ENCODE measurements around the gene EEFSEC.

Gene EEFSEC

DNA sequence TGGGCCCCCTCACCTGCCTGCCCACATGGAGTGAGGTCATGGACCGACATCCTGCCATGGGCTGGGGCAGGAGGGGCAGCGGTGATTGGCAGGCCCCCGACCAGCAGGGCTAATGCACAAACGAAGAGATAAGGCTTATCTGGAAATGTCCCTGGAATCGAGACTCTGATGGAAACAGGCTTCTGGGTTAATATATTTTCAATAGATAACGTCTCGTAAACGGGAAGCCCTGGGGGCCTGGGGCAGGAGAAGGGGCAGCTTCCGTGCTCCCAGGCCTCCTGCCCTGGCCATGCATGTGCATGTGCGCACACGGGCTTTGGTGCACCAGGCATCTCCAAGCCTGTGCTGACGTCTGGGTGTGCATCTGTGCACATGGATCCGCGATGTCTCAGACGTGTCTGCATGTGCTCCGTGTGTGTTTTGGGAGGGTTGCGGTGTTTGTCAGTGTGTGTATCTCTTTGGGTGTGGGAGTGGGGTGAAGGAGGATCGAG lies 258.3 kb downstream of the EEFSEC start:
- H3K4me3 ChIP-seq (ENCODE audit: low read depth, low read length): no peak overlapping the region
- TF ChIP-seq, protein P1, sequence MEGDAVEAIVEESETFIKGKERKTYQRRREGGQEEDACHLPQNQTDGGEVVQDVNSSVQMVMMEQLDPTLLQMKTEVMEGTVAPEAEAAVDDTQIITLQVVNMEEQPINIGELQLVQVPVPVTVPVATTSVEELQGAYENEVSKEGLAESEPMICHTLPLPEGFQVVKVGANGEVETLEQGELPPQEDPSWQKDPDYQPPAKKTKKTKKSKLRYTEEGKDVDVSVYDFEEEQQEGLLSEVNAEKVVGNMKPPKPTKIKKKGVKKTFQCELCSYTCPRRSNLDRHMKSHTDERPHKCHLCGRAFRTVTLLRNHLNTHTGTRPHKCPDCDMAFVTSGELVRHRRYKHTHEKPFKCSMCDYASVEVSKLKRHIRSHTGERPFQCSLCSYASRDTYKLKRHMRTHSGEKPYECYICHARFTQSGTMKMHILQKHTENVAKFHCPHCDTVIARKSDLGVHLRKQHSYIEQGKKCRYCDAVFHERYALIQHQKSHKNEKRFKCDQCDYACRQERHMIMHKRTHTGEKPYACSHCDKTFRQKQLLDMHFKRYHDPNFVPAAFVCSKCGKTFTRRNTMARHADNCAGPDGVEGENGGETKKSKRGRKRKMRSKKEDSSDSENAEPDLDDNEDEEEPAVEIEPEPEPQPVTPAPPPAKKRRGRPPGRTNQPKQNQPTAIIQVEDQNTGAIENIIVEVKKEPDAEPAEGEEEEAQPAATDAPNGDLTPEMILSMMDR (IDR thresholded peaks at IDR 0.05; ENCODE audit: low read depth, low read length): no peak
- no peak for TF ChIP-seq POLR2A (IDR thresholded peaks at IDR 0.05; ENCODE audit: extremely low read depth, insufficient read length)
- TF ChIP-seq, protein P2, sequence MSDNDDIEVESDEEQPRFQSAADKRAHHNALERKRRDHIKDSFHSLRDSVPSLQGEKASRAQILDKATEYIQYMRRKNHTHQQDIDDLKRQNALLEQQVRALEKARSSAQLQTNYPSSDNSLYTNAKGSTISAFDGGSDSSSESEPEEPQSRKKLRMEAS (IDR thresholded peaks at IDR 0.05; ENCODE audit: low read depth, low read length): no peak
- TF ChIP-seq MYC (IDR thresholded peaks at IDR 0.05; ENCODE audit: low read depth, low read length): no peak
- no peak for DNase-seq (ENCODE audit: low read depth)

DNA sequence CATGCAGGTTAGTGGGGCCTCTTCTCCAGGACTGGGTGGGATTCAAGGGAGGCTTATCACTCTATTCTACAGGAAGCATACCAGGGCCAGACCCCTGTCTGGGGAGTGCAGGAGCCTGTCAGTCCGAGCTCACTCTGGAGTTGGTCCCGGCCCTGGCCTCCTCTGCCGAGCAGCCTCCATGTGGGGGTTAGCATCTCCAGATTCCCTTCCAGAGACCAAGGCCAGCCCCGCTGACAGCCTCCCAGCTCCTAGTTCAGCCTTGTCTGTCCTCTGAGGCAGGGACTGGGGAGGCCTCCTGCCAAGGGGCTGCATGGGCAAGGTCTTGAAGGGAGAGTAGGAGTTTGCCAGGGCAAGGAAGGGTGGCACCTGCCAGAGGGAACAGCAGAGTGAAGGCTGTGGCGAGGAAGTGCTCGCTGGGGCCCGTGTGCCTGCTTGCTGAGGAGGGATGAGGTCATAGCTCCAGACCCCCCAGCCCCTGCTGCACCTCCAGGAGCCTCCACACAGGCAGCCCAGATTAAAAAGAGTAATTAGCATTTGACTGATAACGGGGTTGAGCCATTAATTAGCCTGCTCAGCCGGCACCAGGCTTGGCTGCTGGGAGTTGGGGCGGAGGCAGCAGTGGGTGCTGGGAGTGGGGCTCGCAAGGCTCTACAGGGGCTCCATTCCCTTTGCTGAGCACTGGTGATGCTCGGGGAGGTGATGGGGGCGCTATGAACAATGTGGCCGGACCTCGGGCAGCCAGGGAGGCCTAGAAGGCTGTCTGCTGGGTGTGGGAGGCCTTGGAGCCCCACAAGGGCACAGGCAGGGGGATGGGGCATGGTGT lies 259.1 kb downstream of the EEFSEC start:
- DNase-seq (ENCODE audit: low read depth): no peak
- no peak for TF ChIP-seq POLR2A (IDR thresholded peaks at IDR 0.05; ENCODE audit: extremely low read depth, insufficient read length)
- no peak for TF ChIP-seq MYC (IDR thresholded peaks at IDR 0.05; ENCODE audit: low read depth, low read length)
- TF ChIP-seq, protein P2 (IDR thresholded peaks at IDR 0.05; ENCODE audit: low read depth, low read length): no peak
- TF ChIP-seq, protein P1 (IDR thresholded peaks at IDR 0.05; ENCODE audit: low read depth, low read length): no peak
- H3K4me3 ChIP-seq (ENCODE audit: low read depth, low read length): no peak overlapping the region

DNA sequence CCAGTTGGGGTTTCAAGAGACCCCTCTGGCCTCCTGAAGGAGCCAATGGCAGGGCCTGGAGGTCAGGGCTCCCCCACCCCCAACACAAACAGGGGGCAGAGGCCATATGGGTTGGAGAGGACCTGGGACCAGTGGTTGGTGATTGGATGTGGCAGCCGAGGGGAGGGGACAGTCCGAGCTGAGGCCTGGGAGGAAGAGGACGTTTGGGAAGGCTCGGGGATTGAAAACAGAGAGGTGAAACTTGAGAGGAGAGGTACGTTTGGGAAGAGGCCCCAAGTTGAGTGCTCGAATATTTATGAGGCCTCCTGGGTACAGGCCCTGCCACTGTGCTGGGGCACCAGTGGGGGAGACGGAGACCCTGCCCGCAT lies 259.7 kb downstream of the EEFSEC start:
- TF ChIP-seq, protein P1 (IDR thresholded peaks at IDR 0.05; ENCODE audit: low read depth, low read length): no peak
- TF ChIP-seq, protein P2 (IDR thresholded peaks at IDR 0.05; ENCODE audit: low read depth, low read length): no peak
- TF ChIP-seq MYC (IDR thresholded peaks at IDR 0.05; ENCODE audit: low read depth, low read length): no peak
- no peak for TF ChIP-seq POLR2A (IDR thresholded peaks at IDR 0.05; ENCODE audit: extremely low read depth, insufficient read length)
- no peak overlapping the region for H3K4me3 ChIP-seq (ENCODE audit: low read depth, low read length)
- DNase-seq (ENCODE audit: low read depth): no peak

DNA sequence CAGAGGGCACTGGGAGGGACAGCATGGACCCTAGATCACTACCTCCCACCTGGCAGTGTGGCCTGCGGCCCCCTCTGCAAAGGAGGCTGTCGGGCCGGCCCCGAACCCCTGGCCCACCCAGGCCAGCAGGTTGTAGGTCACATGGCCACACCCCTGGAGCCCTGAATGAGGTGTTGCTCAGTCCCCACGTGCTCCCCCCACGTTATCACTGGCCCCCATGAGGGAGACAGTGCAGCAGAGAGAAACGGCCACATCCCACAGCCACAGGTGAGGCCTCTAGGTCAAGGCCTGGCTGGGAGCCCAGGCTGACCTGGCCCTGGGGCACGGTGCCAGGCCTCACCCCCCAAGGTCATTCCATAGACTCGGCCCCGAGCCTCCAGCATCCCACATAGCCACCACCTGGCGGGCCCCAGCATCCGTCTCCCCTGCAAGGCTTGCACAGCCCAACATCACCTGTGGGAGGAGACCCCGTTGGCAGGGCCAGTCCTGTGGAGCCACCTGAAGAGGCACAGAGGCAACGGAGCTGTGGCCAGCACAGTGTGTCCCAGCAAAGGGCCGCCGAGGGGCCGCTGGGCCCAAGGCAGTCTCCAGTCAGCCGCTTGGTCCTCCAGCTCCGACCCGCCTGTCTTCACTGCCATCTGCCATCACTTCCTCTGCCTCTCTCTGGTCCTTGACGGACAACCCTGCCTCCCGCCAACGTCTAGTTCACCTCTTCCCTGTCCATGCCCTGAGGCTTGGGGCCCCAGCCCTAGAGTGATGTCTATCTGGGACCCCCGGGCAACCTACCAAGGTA lies 260.3 kb downstream of the EEFSEC start:
- TF ChIP-seq MYC (IDR thresholded peaks at IDR 0.05; ENCODE audit: low read depth, low read length) (no peak), POLR2A (IDR thresholded peaks at IDR 0.05; ENCODE audit: extremely low read depth, insufficient read length) (no peak)
- TF ChIP-seq, protein P2 (IDR thresholded peaks at IDR 0.05; ENCODE audit: low read depth, low read length): no peak
- TF ChIP-seq, protein P1 (IDR thresholded peaks at IDR 0.05; ENCODE audit: low read depth, low read length): no peak
- no peak overlapping the region for H3K4me3 ChIP-seq (ENCODE audit: low read depth, low read length)
- no peak for DNase-seq (ENCODE audit: low read depth)

DNA sequence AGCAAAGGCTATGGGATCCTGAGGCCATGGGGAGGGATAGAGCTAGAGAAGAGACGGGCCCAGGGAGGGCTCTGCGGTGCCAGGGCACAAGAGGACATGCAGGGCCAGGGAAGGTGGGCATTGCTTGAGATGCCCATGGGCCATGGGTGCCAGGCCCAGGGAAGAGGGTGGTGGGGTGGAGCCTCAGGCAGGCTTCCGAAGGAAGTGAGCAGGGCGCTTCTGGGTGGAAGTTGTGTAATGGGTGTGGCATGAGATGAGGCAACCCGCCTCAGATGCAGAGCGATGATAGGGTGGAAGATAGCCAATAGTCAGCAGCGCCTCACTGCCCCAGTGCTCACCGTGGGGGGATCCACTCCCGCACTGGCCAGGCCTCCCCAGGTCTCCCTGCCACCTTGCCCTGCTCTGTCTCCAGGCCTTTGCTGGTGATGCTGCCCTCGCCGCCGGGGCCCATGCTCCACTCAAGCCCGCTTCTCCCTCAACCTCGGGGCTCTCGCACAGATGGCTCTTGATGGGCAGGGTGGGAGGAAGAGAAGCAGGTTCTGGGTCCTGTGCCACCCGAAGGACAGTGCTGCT lies 262.0 kb downstream of the EEFSEC start:
- DNase-seq (ENCODE audit: low read depth): peak; percentile 46
- H3K4me3 ChIP-seq (ENCODE audit: low read depth, low read length): no peak overlapping the region
- TF ChIP-seq, protein P1 (IDR thresholded peaks at IDR 0.05; ENCODE audit: low read depth, low read length): no peak
- TF ChIP-seq MYC (IDR thresholded peaks at IDR 0.05; ENCODE audit: low read depth, low read length) (no peak), POLR2A (IDR thresholded peaks at IDR 0.05; ENCODE audit: extremely low read depth, insufficient read length) (no peak)
- TF ChIP-seq, protein P2 (IDR thresholded peaks at IDR 0.05; ENCODE audit: low read depth, low read length): no peak

Measured in NB4 (cell line).